Esophagus squamous epithelium (tissue), 4 donors: ENCODE results near the gene IL6R.

ENCODE experiments used
- POLR2A ChIP-seq, 4 donors: fragments of 450-650 bp; IDR thresholded peaks; one replicate each; pipeline ENCODE4 v1.6.1; 2017; ENCODE audit warnings: antibody characterized with exemption in 4 of 4, mild to moderate bottlenecking in 4 of 4, moderate library complexity in 3 of 4
- TF ChIP-seq, protein P1 (sequence below), 6 experiments: fragments of 450-650 bp in 4 of 6; fragments of 200-600 bp in 2 of 6; sonication (generic) in 2 of 6; IDR thresholded peaks; one replicate each; pipeline ENCODE4 v1.5.1; 2016 to 2019; ENCODE audit warnings: antibody characterized with exemption in 6 of 6, mild to moderate bottlenecking in 4 of 6, moderate library complexity in 4 of 6

DNA sequence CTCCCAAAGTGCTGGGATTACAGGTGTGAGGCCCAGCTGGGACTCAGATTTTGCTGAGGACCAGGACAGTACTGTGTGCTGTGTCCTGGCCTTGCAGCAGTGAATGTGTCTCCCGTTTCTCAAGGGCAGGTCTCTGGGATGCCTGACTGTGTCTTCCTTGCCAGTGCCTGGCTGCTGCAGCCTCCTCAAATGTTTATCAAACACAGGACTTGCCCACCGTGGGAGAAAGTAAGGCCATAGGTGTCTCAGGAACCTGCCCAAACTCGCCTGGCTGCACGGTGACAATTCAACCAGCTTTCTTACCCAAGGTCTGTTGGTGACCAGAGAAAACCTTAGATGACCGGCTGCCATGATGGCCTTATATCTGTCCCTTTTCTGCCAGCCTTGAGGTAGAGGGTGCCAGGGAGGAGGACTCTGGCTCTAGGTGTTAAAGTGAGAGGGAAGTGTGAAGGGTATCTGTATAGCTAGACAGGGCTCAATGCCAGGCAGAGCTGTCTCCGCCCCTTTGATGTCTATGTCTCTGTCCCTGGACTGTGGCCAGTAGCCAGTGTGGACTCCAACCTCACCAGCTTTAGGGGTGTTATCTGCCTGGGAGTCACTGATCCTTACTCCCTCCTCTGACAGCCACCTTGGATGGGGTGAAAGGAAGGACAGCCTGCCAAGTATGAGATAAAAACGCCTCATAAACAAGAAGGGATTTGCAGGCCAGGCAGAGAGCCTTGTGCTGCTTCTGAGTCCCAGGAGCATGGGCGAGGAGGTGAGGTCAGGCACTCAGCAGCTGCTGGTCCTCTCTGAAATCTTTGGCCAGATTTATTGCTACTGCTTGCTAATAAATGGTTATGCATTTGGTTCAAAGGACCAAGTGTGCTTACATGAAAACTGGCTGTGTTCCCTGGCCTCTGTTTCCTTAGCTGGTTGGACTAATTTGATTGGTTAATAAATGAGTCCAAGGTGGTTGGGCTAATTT is 22.3 kb downstream of the IL6R start:
- TF ChIP-seq, protein P1, sequence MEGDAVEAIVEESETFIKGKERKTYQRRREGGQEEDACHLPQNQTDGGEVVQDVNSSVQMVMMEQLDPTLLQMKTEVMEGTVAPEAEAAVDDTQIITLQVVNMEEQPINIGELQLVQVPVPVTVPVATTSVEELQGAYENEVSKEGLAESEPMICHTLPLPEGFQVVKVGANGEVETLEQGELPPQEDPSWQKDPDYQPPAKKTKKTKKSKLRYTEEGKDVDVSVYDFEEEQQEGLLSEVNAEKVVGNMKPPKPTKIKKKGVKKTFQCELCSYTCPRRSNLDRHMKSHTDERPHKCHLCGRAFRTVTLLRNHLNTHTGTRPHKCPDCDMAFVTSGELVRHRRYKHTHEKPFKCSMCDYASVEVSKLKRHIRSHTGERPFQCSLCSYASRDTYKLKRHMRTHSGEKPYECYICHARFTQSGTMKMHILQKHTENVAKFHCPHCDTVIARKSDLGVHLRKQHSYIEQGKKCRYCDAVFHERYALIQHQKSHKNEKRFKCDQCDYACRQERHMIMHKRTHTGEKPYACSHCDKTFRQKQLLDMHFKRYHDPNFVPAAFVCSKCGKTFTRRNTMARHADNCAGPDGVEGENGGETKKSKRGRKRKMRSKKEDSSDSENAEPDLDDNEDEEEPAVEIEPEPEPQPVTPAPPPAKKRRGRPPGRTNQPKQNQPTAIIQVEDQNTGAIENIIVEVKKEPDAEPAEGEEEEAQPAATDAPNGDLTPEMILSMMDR (IDR thresholded peaks at IDR 0.05): no peak
- TF ChIP-seq POLR2A (IDR thresholded peaks at IDR 0.05): no peak
